Osteoblast (primary cell): Measurements from ENCODE around the gene ADARB2. TPM values are rescaled to one million over a fixed set of nuclear protein-coding genes. Genes with fewer than 3 reads are reported as not detected.

Experiments used
- DNase-seq: peaks from one replicate; pipeline ENCODE4 v3.0.0; 2011; ENCODE audit warnings: low spot score, mixed read lengths; ENCODE audit not compliant: insufficient read length; ENCODE audit errors: missing footprints
- H2AFZ ChIP-seq: 2 replicates; pipeline ENCODE4 v1.6.0; 2011; ENCODE audit warnings: mild to moderate bottlenecking, low read length
- H3K27ac ChIP-seq: 2 replicates; pipeline ENCODE4 v1.5.1; 2011; ENCODE audit warnings: mild to moderate bottlenecking, low read depth, low read length, moderate library complexity
- H3K27me3 ChIP-seq: 2 replicates; pipeline ENCODE4 v1.6.0; 2012; ENCODE audit warnings: mild to moderate bottlenecking, control low read depth, inconsistent platforms, low read length, moderate library complexity; ENCODE audit not compliant: insufficient read depth
- H3K36me3 ChIP-seq: 2 replicates; pipeline ENCODE4 v1.5.1; 2011; ENCODE audit warnings: mild to moderate bottlenecking, low read length, control low read depth, moderate library complexity; ENCODE audit not compliant: insufficient read depth
- H3K4me1 ChIP-seq: 2 replicates; pipeline ENCODE4 v1.5.1; 2011; ENCODE audit warnings: mild to moderate bottlenecking, low read length, control low read depth, moderate library complexity; ENCODE audit not compliant: insufficient read depth
- H3K4me2 ChIP-seq: 2 replicates; pipeline ENCODE4 v1.6.0; 2011; ENCODE audit warnings: mild to moderate bottlenecking, low read length; ENCODE audit not compliant: insufficient read depth
- H3K4me3 ChIP-seq: fragments of 200-600 bp; sonication (generic); 3 replicates; pipeline ENCODE4 v1.5.1; 2012; ENCODE audit warnings: mild to moderate bottlenecking, low read length, inconsistent platforms; ENCODE audit not compliant: insufficient read depth
- H3K79me2 ChIP-seq: 2 replicates; pipeline ENCODE4 v1.6.0; 2012; ENCODE audit warnings: mild to moderate bottlenecking, low read length, control low read depth, inconsistent platforms; ENCODE audit not compliant: insufficient read depth
- H3K9me3 ChIP-seq: 2 replicates; pipeline ENCODE4 v1.5.1; 2011; ENCODE audit warnings: low read depth, low read length, control low read depth
- H4K20me1 ChIP-seq: 2 replicates; pipeline ENCODE4 v1.6.0; 2012; ENCODE audit warnings: mild to moderate bottlenecking, low read length, control low read depth; ENCODE audit not compliant: insufficient read depth
- CTCF ChIP-seq: IDR thresholded peaks from 2 replicates; pipeline ENCODE4 v1.5.1; 2011; ENCODE audit warnings: mild to moderate bottlenecking, low read depth, low read length, moderate library complexity; ENCODE audit errors: extremely low read depth
- total RNA-seq: library from RNA; depleted of rRNA; stranded (reverse); fragments of >200 nt; gene quantifications from 2 replicates; pipeline ENCODE4 v1.2.3, GENCODE V29; 2012

ADARB2 gene
- total RNA-seq, 1 donor, result not detected

DNA sequence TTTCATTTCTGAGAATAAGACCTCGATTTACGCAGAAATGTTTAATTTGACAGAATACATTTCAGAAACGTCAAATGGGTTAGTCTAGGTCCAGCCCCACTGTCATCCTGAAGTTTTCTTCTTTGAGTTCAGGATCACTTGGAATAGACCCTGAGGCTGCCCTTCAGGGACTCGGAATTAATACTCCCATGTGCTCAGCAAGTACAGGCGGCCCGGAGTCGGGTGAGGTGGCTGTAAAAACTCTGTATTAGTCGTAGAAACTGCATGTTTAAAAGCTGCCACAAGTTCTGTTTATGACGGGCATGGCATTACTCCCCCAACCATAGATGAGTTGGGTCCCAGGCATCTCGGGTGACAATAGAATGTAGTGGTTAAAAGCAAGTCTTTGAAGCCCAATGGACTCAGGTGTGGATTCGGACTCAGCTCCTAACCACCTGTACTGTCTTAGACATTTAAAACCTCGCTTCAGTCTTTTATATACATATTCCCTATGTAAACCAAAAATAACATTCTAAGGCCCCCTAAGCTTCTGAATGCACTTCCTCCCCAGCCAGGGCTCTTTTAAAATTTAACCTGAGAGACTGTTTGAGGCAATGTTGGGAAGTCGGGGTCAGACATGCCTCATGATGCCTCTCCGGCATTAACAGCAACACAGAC lies 216.3 kb downstream of the ADARB2 start:
- Histone ChIP-seq H3K4me1 (no peaks in the 10 kb centered on the region), H2AFZ (no peak overlapping the region), H3K9me3 (peaks cover 3% of the 10 kb centered on the region), H3K27me3 (no peaks in the 10 kb centered on the region), H3K4me2 (no peak overlapping the region), H3K79me2 (no peaks in the 10 kb centered on the region), H3K36me3 (no peaks in the 10 kb centered on the region), H3K27ac (no peak overlapping the region), H3K4me3 (no peak overlapping the region), H4K20me1 (no peaks in the 10 kb centered on the region)
- peak; percentile 26 for DNase-seq
- TF ChIP-seq CTCF, result no peak

DNA sequence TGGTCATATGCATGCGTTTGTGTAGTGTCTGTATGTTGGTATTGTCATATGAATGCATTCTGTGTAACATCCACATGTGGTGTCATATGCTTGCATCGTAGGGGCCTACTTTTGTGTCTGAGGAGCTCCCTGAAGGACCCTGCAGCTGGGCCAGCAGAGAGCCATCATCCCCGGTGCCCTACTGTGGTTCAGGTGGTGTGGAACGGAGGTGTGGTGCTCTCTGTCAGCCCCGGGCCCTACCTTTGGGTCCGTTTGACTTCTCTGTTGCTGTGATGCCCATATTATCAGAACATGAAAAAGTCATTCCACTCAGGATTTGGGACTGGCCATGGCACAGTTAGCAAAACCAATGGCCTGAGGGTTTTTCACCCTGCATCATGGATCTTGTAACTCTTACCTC lies 217.9 kb downstream of the ADARB2 start:
- Histone ChIP-seq H3K27me3 (no peaks in the 10 kb centered on the region), H3K79me2 (no peaks in the 10 kb centered on the region), H3K27ac (no peak overlapping the region), H3K36me3 (no peaks in the 10 kb centered on the region), H3K9me3 (no peaks in the 10 kb centered on the region), H3K4me1 (no peaks in the 10 kb centered on the region), H4K20me1 (no peaks in the 10 kb centered on the region), H2AFZ (no peak overlapping the region), H3K4me2 (no peak overlapping the region), H3K4me3 (no peak overlapping the region)
- TF ChIP-seq CTCF, result no peak
- DNase-seq, result no peak

DNA sequence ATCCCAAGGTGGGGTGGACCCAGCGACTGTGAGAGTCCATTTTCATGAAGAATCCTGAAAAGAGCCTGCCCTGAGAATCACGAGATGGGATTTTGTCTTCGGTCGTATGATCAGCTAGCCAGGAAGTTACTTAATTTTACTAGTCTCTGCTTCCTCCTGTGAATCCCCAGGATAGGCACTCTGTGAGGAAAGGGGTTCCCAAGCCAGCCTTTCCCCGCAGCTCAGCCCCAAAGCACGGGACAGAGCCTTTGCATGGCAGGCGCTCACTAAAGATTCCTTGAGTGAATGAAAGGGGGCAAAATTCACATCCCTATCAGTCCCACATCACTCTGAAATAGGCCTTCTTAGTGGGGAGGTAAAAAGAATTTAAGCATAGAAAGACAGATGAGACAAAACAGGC lies 219.6 kb downstream of the ADARB2 start:
- H3K4me2 ChIP-seq, result no peak overlapping the region
- no peak overlapping the region for H2AFZ ChIP-seq
- no peak overlapping the region for H3K27ac ChIP-seq
- no peaks in the 10 kb centered on the region for H4K20me1 ChIP-seq
- peak; percentile 36 for DNase-seq
- no peaks in the 10 kb centered on the region for H3K36me3 ChIP-seq
- TF ChIP-seq CTCF, result no peak
- no peaks in the 10 kb centered on the region for H3K9me3 ChIP-seq
- no peak overlapping the region for H3K4me3 ChIP-seq
- H3K27me3 ChIP-seq, result no peaks in the 10 kb centered on the region
- no peaks in the 10 kb centered on the region for H3K79me2 ChIP-seq
- H3K4me1 ChIP-seq, result no peaks in the 10 kb centered on the region

- Histone ChIP-seq H3K36me3 (no peaks in the 10 kb centered on the region), H3K79me2 (no peaks in the 10 kb centered on the region), H4K20me1 (no peaks in the 10 kb centered on the region), H3K4me2 (no peak overlapping the region), H3K9me3 (no peaks in the 10 kb centered on the region), H2AFZ (no peak overlapping the region), H3K4me1 (no peaks in the 10 kb centered on the region), H3K4me3 (no peak overlapping the region), H3K27me3 (no peaks in the 10 kb centered on the region), H3K27ac (no peak overlapping the region)
- peak; percentile 57 for DNase-seq
- TF ChIP-seq CTCF, result no peak
These were observed 220.7 kb downstream of the ADARB2 start for GRCh38 chr10:1516492-1517165.
